HCT116 (cell line): ENCODE measurements around the gene CCSER1. TPM values are rescaled to one million over a fixed set of nuclear protein-coding genes. Genes with fewer than 3 reads are reported as not detected.

Experiments
- ATAC-seq: fragments of 200-7000 bp; cut with Tn5 transposase; 2 replicates; pipeline ENCODE4 v1.9.1; 2020; ENCODE audit warnings: mild to moderate bottlenecking, moderate library complexity
- BruUV-seq: library from RNA; stranded (reverse); fragments of 400-500 nt; replicated peaks from 2 replicates; lab custom pipeline; 2021; lab: Mats Ljungman, UMichigan
- CTCF ChIA-PET: fragments of 300-600 bp; sonication (Branson Sonifier 250); formaldehyde crosslinking; loops from one replicate; lab custom pipeline; 2021; ENCODE audit warnings: antibody characterized with exemption; lab: Charles Lee
- POLR2A ChIA-PET: fragments of 300-600, 350-600 bp; sonication (Branson Sonifier 250); formaldehyde crosslinking; loops from one replicate; lab custom pipeline; 2021; ENCODE audit warnings: antibody characterized with exemption; lab: Charles Lee
- RAD21 ChIA-PET, 2 experiments: fragments of 300-600 bp; sonication (Branson Sonifier 250); formaldehyde crosslinking; loops; one replicate each; lab custom pipeline; 2023; ENCODE audit warnings: low total read pairs in 2 of 2; ENCODE audit not compliant: uncharacterized antibody in 2 of 2, unreplicated experiment in 2 of 2, low non-redundant PET in 1 of 2; lab: Charles Lee
- DNase-seq: peaks from one replicate; pipeline ENCODE4 v3.0.0-alpha.2; 2010; ENCODE audit warnings: low read depth, low spot score
- H2AFZ ChIP-seq: fragments of 200-600 bp; shearing (Covaris generic), sonication (generic); 2 replicates; pipeline ENCODE4 v1.6.1; 2017; ENCODE audit warnings: low read depth, mixed run types, mixed read lengths, antibody characterized with exemption, low read length; ENCODE audit not compliant: poor library complexity, severe bottlenecking
- H3K27ac ChIP-seq: 2 replicates; pipeline ENCODE4 v1.5.1; 2012; ENCODE audit warnings: low read depth, low read length
- H3K27me3 ChIP-seq: fragments of 200-600 bp; sonication (generic); 2 replicates; pipeline ENCODE4 v1.6.1; 2016; ENCODE audit warnings: mixed run types, low read length, mixed read lengths; ENCODE audit not compliant: insufficient read depth
- H3K36me3 ChIP-seq, 2 experiments: fragments of 200-500 bp in 1 of 2; fragments of 200-600 bp in 1 of 2; sonication (Bioruptor generic) in 1 of 2; sonication (generic) in 1 of 2; 2 replicates each; pipeline versions ENCODE4 v1.5.1 to v1.6.1; 2014 to 2016; ENCODE audit warnings: low read length in 2 of 2, inconsistent platforms in 1 of 2, mixed read lengths in 1 of 2, mixed run types in 1 of 2; ENCODE audit not compliant: insufficient read depth in 2 of 2, control insufficient read depth in 1 of 2
- H3K4me1 ChIP-seq, 2 experiments: fragments of 200-600 bp in 1 of 2; sonication (generic) in 1 of 2; 2 replicates each; pipeline versions ENCODE4 v1.5.1 to v1.6.1; 2012 to 2017; ENCODE audit warnings: low read length in 2 of 2, inconsistent platforms in 1 of 2, mild to moderate bottlenecking in 1 of 2, mixed read lengths in 1 of 2, mixed run types in 1 of 2, moderate library complexity in 1 of 2; ENCODE audit not compliant: insufficient read depth in 2 of 2, control insufficient read depth in 1 of 2
- H3K4me2 ChIP-seq: fragments of 200-600 bp; sonication (generic); 2 replicates; pipeline ENCODE4 v1.6.1; 2017; ENCODE audit warnings: mixed run types, low read length, mixed read lengths
- H3K4me3 ChIP-seq, 2 experiments: fragments of 200-600 bp in 1 of 2; sonication (generic) in 1 of 2; replicated peaks in 1 of 2; 2 replicates each; pipeline ENCODE4 v1.5.1; 2011 to 2016; ENCODE audit warnings: low read length in 2 of 2, control low read depth in 1 of 2, low read depth in 1 of 2, mild to moderate bottlenecking in 1 of 2, mixed read lengths in 1 of 2, mixed run types in 1 of 2
- H3K79me2 ChIP-seq: fragments of 200-600 bp; sonication (generic); 2 replicates; pipeline ENCODE4 v1.6.1; 2017; ENCODE audit warnings: mild to moderate bottlenecking, mixed run types, low read length, moderate library complexity, mixed read lengths; ENCODE audit not compliant: insufficient read depth
- H3K9ac ChIP-seq: fragments of 200-600 bp; sonication (generic); 2 replicates; pipeline ENCODE4 v1.6.1; 2016; ENCODE audit warnings: low read length, mixed read lengths
- H3K9me2 ChIP-seq: fragments of 200-600 bp; sonication (generic), shearing (Covaris generic); 2 replicates; pipeline ENCODE4 v1.6.1; 2017; ENCODE audit warnings: mixed run types, mild to moderate bottlenecking, moderate library complexity; ENCODE audit not compliant: insufficient read depth
- H3K9me3 ChIP-seq, 2 experiments: fragments of 200-500 bp in 1 of 2; fragments of 200-600 bp in 1 of 2; sonication (Bioruptor generic) in 1 of 2; sonication (generic) in 1 of 2; 2 replicates each; pipeline ENCODE4 v1.6.1; 2014 to 2017; ENCODE audit warnings: low read length in 2 of 2, mixed read lengths in 2 of 2, inconsistent platforms in 1 of 2, low read depth in 1 of 2, mild to moderate bottlenecking in 1 of 2, mixed run types in 1 of 2, moderate library complexity in 1 of 2; ENCODE audit not compliant: control insufficient read depth in 1 of 2, insufficient read depth in 1 of 2
- H4K20me1 ChIP-seq: fragments of 200-600 bp; sonication (generic), shearing (Covaris generic); 2 replicates; pipeline ENCODE4 v1.6.1; 2017; ENCODE audit warnings: mixed run types, mild to moderate bottlenecking, moderate library complexity; ENCODE audit not compliant: insufficient read depth
- ATF3 ChIP-seq: IDR thresholded peaks from 2 replicates; pipeline ENCODE4 v1.6.1; 2012
- CBX3 ChIP-seq: IDR thresholded peaks from 2 replicates; pipeline ENCODE4 v1.6.1; 2012; ENCODE audit warnings: low read depth
- EGR1 ChIP-seq: IDR thresholded peaks from 2 replicates; pipeline ENCODE4 v1.6.1; 2012; ENCODE audit warnings: low read depth
- EZH2 ChIP-seq: fragments of 200-600 bp; sonication (generic); IDR thresholded peaks from 2 replicates; pipeline ENCODE4 v1.6.1; 2017; ENCODE audit warnings: antibody characterized with exemption, mixed run types
- FOSL1 ChIP-seq: IDR thresholded peaks from 2 replicates; pipeline ENCODE4 v1.6.1; 2012; ENCODE audit warnings: low read depth
- JUND ChIP-seq: IDR thresholded peaks from 2 replicates; pipeline ENCODE4 v1.6.1; 2012
- POLR2AphosphoS5 ChIP-seq: IDR thresholded peaks from 2 replicates; pipeline ENCODE4 v1.6.1; 2011; ENCODE audit warnings: mild to moderate bottlenecking, low read depth, low read length, moderate library complexity
- RAD21 ChIP-seq: IDR thresholded peaks from 2 replicates; pipeline ENCODE4 v1.6.1; 2012; ENCODE audit warnings: low read depth, mild to moderate bottlenecking
- SIN3A ChIP-seq: IDR thresholded peaks from 2 replicates; pipeline ENCODE4 v1.6.1; 2012; ENCODE audit warnings: low read depth
- SP1 ChIP-seq: IDR thresholded peaks from 2 replicates; pipeline ENCODE4 v1.6.1; 2012; ENCODE audit warnings: low read depth
- SRF ChIP-seq: IDR thresholded peaks from 2 replicates; pipeline ENCODE4 v1.6.1; 2012; ENCODE audit warnings: low read depth
- TCF7L2 ChIP-seq: IDR thresholded peaks from 2 replicates; pipeline ENCODE4 v1.7.0; 2011; ENCODE audit warnings: borderline replicate concordance, inconsistent platforms; ENCODE audit not compliant: insufficient read depth, insufficient read length; ENCODE audit errors: extremely low read depth
- YY1 ChIP-seq: IDR thresholded peaks from 2 replicates; pipeline ENCODE4 v1.6.1; 2011; ENCODE audit warnings: low read length, low read depth, moderate library complexity, mild to moderate bottlenecking; ENCODE audit not compliant: insufficient replicate concordance; ENCODE audit errors: extremely low read depth
- ZFX ChIP-seq: fragments of 450-650 bp; IDR thresholded peaks from 2 replicates; pipeline ENCODE4 v1.6.1; 2017
- intact Hi-C: fragments of 100-400 bp; cut with micrococcal nuclease; formaldehyde crosslinking; loops from 2 replicates; pipeline ENCODE4 v1.10.0; 2022
- total RNA-seq: library from RNA; stranded (reverse); gene quantifications from one replicate; pipeline ENCODE4 v1.2.1, GENCODE V29; 2021; ENCODE audit not compliant: unreplicated experiment

The CCSER1 gene
- total RNA-seq, 1 experiment from 2014 or later, result 6.7 TPM

- TF ChIP-seq CBX3 (no peak), POLR2AphosphoS5 (no peak), JUND (peak; percentile 32; the same call in 1 of the 2 replicates), FOSL1 (peak; percentile 41; the same call in 1 of the 2 replicates), SP1 (no peak), YY1 (no peak), SRF (no peak), SIN3A (no peak), TCF7L2 (no peak), ATF3 (no peak), EGR1 (no peak), EZH2 (no peak)
- H4K20me1 ChIP-seq, result no peaks in the 10 kb centered on the region
- H3K27me3 ChIP-seq, result no peaks in the 10 kb centered on the region
- no peaks in the 10 kb centered on the region for H3K9me2 ChIP-seq
- peak overlapping the region; percentile 28; the same call in 1 of the 2 replicates for H3K4me2 ChIP-seq
- H3K27ac ChIP-seq, result no peak overlapping the region
- DNase-seq (peak; percentile 16), ATAC-seq (no peak)
- no peaks in the 10 kb centered on the region for H3K9me3 ChIP-seq
- H3K4me1 ChIP-seq, result peaks cover 0 to 7% of the 10 kb centered on the region in 2 experiments; a peak in 2 of 4 replicates
- H2AFZ ChIP-seq, result peak overlapping the region; percentile 86
- H3K79me2 ChIP-seq, result no peaks in the 10 kb centered on the region
- ChIA-PET CTCF (no interaction called here), RAD21 (no interaction called here), POLR2A (no interaction called here)
- intact Hi-C loops, result no loop called here
- no TSS peak for BruUV-seq
- H3K4me3 ChIP-seq, result no peak overlapping the region
- no peak overlapping the region for H3K9ac ChIP-seq
- no peaks in the 10 kb centered on the region for H3K36me3 ChIP-seq
Measured at GRCh38 chr4:91427171-91427570, 1300.0 kb downstream of the CCSER1 start.

DNA sequence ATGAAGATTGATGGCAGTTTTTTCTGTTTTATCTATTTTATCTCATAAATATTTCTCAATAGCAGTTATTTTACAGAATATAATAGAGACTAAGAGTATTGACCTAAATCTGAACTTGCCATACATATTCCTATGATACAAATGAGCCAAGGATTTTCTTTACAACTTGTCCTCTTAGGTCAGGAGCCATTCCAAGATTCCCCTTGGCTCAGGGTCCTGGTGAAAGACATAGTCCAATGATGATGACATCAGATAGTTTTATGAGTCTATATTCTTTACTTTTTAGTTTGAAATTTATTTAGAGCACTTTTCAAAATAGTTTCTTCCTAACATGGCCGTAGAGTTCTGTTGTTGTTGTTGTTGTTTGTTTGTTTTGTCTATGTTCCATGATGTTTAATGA, 1307.4 kb downstream of the CCSER1 start:
- no peak overlapping the region for H2AFZ ChIP-seq
- H3K27me3 ChIP-seq, result no peaks in the 10 kb centered on the region
- H3K36me3 ChIP-seq, result no peaks in the 10 kb centered on the region
- POLR2A ChIA-PET, result interaction anchor here (0.7 kb wide), 1 partner anchor 27 kb away, joined by 3 read pairs; no protein-coding TSS in a partner anchor
- no peaks in the 10 kb centered on the region for H3K9me3 ChIP-seq
- no peak overlapping the region for H3K4me2 ChIP-seq
- TF ChIP-seq RAD21, result no peak
- no peak for TF ChIP-seq FOSL1
- no peak for TF ChIP-seq ZFX
- H3K4me3 ChIP-seq, result no peak overlapping the region
- DNase-seq (no peak), ATAC-seq (no peak)
- no peaks in the 10 kb centered on the region for H3K4me1 ChIP-seq
- intact Hi-C loops, result no loop called here
- CTCF ChIA-PET, result no interaction called here
- H3K27ac ChIP-seq, result no peak overlapping the region
- RAD21 ChIA-PET, result no interaction called here
- no TSS peak for BruUV-seq
- H3K9ac ChIP-seq, result no peak overlapping the region
- no peaks in the 10 kb centered on the region for H3K9me2 ChIP-seq
- no peaks in the 10 kb centered on the region for H3K79me2 ChIP-seq
- no peaks in the 10 kb centered on the region for H4K20me1 ChIP-seq
